ACC112 (cell line): ENCODE measurements around the gene GLG1.
"Not testable (repeated sequence)": the region's sequence is repeated elsewhere in the genome, so short reads cannot be mapped to it uniquely, and the experiment has no call there.

ENCODE experiments used
- H2AFZ ChIP-seq: fragments of 200-600 bp; sonication (generic); one replicate; pipeline ENCODE4 v1.6.0; 2017; ENCODE audit warnings: antibody characterized with exemption, low read length; ENCODE audit not compliant: unreplicated experiment
- H3K27ac ChIP-seq: fragments of 200-600 bp; sonication (generic); 2 replicates; pipeline ENCODE4 v1.5.1; 2014; ENCODE audit warnings: low read depth, mild to moderate bottlenecking, antibody characterized with exemption, low read length, moderate library complexity
- H3K27me3 ChIP-seq: fragments of 200-600 bp; sonication (generic); 2 replicates; pipeline ENCODE4 v1.6.1; 2014; ENCODE audit warnings: mild to moderate bottlenecking, antibody characterized with exemption, low read length, moderate library complexity, mixed read lengths; ENCODE audit not compliant: insufficient read depth
- H3K36me3 ChIP-seq: fragments of 200-600 bp; sonication (generic); 2 replicates; pipeline ENCODE4 v1.6.1; 2016; ENCODE audit warnings: mild to moderate bottlenecking, antibody characterized with exemption, low read length, moderate library complexity, mixed read lengths; ENCODE audit not compliant: insufficient read depth
- H3K4me1 ChIP-seq: fragments of 200-600 bp; sonication (generic); one replicate; pipeline ENCODE4 v1.6.1; 2016; ENCODE audit warnings: low read length, mixed read lengths; ENCODE audit not compliant: insufficient read depth, unreplicated experiment, control insufficient read depth
- H3K4me3 ChIP-seq: fragments of 200-600 bp; sonication (generic); 2 replicates; pipeline ENCODE4 v1.5.1; 2014; ENCODE audit warnings: mild to moderate bottlenecking, low read depth, low read length
- H3K79me2 ChIP-seq: fragments of 200-600 bp; sonication (generic); one replicate; pipeline ENCODE4 v1.6.0; 2016; ENCODE audit warnings: low read length; ENCODE audit not compliant: control insufficient read depth, unreplicated experiment, insufficient read depth

Gene GLG1

GRCh38 chr16:74446866-74447265 lies 160.0 kb downstream of the GLG1 start:
- H3K36me3 ChIP-seq, result peaks cover 4% of the 10 kb centered on the region; the same call in 1 of the 2 replicates
- peaks cover 4% of the 10 kb centered on the region for H3K79me2 ChIP-seq
- H3K27me3 ChIP-seq, result no peaks in the 10 kb centered on the region
- H2AFZ ChIP-seq, result no peak overlapping the region
- H3K4me1 ChIP-seq, result peaks cover 36% of the 10 kb centered on the region
- H3K27ac ChIP-seq, result no peak overlapping the region
- no peak overlapping the region for H3K4me3 ChIP-seq

- H3K4me3 ChIP-seq, H2AFZ ChIP-seq, H3K27me3 ChIP-seq, H3K79me2 ChIP-seq, H3K36me3 ChIP-seq, H3K27ac ChIP-seq: not testable (repeated sequence)
- H3K4me1 ChIP-seq, result peaks cover 11% of the 10 kb centered on the region
Measured at GRCh38 chr16:74443624-74444346, 163.1 kb downstream of the GLG1 start.

GRCh38 chr16:74439685-74440084 lies 167.2 kb downstream of the GLG1 start:
- no peaks in the 10 kb centered on the region for H3K4me1 ChIP-seq
- H3K36me3 ChIP-seq, result no peaks in the 10 kb centered on the region
- no peaks in the 10 kb centered on the region for H3K27me3 ChIP-seq

GRCh38 chr16:74438492-74438979 lies 168.4 kb downstream of the GLG1 start:
- no peaks in the 10 kb centered on the region for H3K36me3 ChIP-seq
- no peak overlapping the region for H3K27ac ChIP-seq
- no peaks in the 10 kb centered on the region for H3K4me1 ChIP-seq
- H3K27me3 ChIP-seq, result no peaks in the 10 kb centered on the region
- H2AFZ ChIP-seq, result no peak overlapping the region
- H3K79me2 ChIP-seq, result no peaks in the 10 kb centered on the region
- no peak overlapping the region for H3K4me3 ChIP-seq

More at GRCh38 chr16:74439685-74440084, 167.2 kb downstream of the GLG1 start:
- Histone ChIP-seq H3K27ac (no peak overlapping the region), H3K79me2 (no peaks in the 10 kb centered on the region), H3K4me3 (no peak overlapping the region), H2AFZ (no peak overlapping the region)

- no peak overlapping the region for H3K4me3 ChIP-seq
- H2AFZ ChIP-seq, result no peak overlapping the region
- no peaks in the 10 kb centered on the region for H3K27me3 ChIP-seq
- no peaks in the 10 kb centered on the region for H3K36me3 ChIP-seq
- no peaks in the 10 kb centered on the region for H3K4me1 ChIP-seq
- H3K79me2 ChIP-seq, result no peaks in the 10 kb centered on the region
- H3K27ac ChIP-seq, result no peak overlapping the region
Measured at GRCh38 chr16:74431516-74431915, 175.4 kb downstream of the GLG1 start.

GRCh38 chr16:74430036-74430712 lies 176.7 kb downstream of the GLG1 start:
- not testable (repeated sequence) for H3K36me3 ChIP-seq, H3K27ac ChIP-seq, H3K4me3 ChIP-seq, H2AFZ ChIP-seq, H3K27me3 ChIP-seq, H3K79me2 ChIP-seq, H3K4me1 ChIP-seq

- not testable (repeated sequence) for H3K4me3 ChIP-seq, H3K27me3 ChIP-seq, H3K4me1 ChIP-seq, H3K79me2 ChIP-seq, H2AFZ ChIP-seq, H3K27ac ChIP-seq, H3K36me3 ChIP-seq
Measured at GRCh38 chr16:74428493-74428892, 178.4 kb downstream of the GLG1 start.

- not testable (repeated sequence) for H2AFZ ChIP-seq, H3K4me1 ChIP-seq, H3K36me3 ChIP-seq, H3K27ac ChIP-seq, H3K4me3 ChIP-seq, H3K27me3 ChIP-seq, H3K79me2 ChIP-seq
Measured at GRCh38 chr16:74425751-74426150, 181.2 kb downstream of the GLG1 start.

- not testable (repeated sequence) for H3K27ac ChIP-seq, H3K79me2 ChIP-seq, H3K4me1 ChIP-seq, H3K36me3 ChIP-seq, H3K4me3 ChIP-seq, H3K27me3 ChIP-seq, H2AFZ ChIP-seq
Measured at GRCh38 chr16:74423721-74424120, 183.2 kb downstream of the GLG1 start.

GRCh38 chr16:74422086-74422485 lies 184.8 kb downstream of the GLG1 start:
- not testable (repeated sequence) for H3K36me3 ChIP-seq, H3K79me2 ChIP-seq, H3K4me1 ChIP-seq, H2AFZ ChIP-seq, H3K4me3 ChIP-seq, H3K27ac ChIP-seq, H3K27me3 ChIP-seq

GRCh38 chr16:74421482-74421785 lies 185.5 kb downstream of the GLG1 start:
- not testable (repeated sequence) for H3K79me2 ChIP-seq, H3K36me3 ChIP-seq, H3K4me3 ChIP-seq, H2AFZ ChIP-seq, H3K4me1 ChIP-seq, H3K27me3 ChIP-seq, H3K27ac ChIP-seq
